H9 (cell line): ENCODE measurements around the gene PCSK9. TPM values are rescaled to one million over a fixed set of nuclear protein-coding genes. Genes with fewer than 3 reads are reported as not detected.
A peak's percentile ranks its signal among the peaks of the same experiment; 100 is the strongest.

Source experiments
- DNase-seq: peaks from one replicate; pipeline ENCODE4 v3.0.0-alpha.2; 2017
- H2AFZ ChIP-seq: one replicate; pipeline ENCODE4 v1.6.1; 2013; ENCODE audit warnings: mild to moderate bottlenecking, low read length, control low read depth, moderate library complexity
- H2AK5ac ChIP-seq: 2 replicates; pipeline ENCODE4 v1.6.1; 2013; ENCODE audit warnings: low read length, control low read depth, mixed read lengths; ENCODE audit not compliant: insufficient read length
- H2BK120ac ChIP-seq: one replicate; pipeline ENCODE4 v1.6.1; 2013; ENCODE audit warnings: low read depth, mild to moderate bottlenecking, low read length, control low read depth, inconsistent platforms; ENCODE audit not compliant: poor library complexity, severe bottlenecking
- H2BK12ac ChIP-seq: 2 replicates; pipeline ENCODE4 v1.6.1; 2013; ENCODE audit warnings: low read length, control low read depth, mixed read lengths, low read depth; ENCODE audit not compliant: insufficient read length
- H2BK15ac ChIP-seq: 2 replicates; pipeline ENCODE4 v1.6.1; 2013; ENCODE audit warnings: low read depth, low read length, control low read depth
- H2BK20ac ChIP-seq: one replicate; pipeline ENCODE4 v1.6.1; 2013; ENCODE audit warnings: low read depth, mild to moderate bottlenecking, low read length, control low read depth, inconsistent platforms; ENCODE audit not compliant: poor library complexity, severe bottlenecking
- H2BK5ac ChIP-seq: 2 replicates; pipeline ENCODE4 v1.6.1; 2013; ENCODE audit warnings: low read length, control low read depth, mixed read lengths; ENCODE audit not compliant: insufficient read length
- H3K14ac ChIP-seq: 2 replicates; pipeline ENCODE4 v1.6.1; 2013; ENCODE audit warnings: low read length, control low read depth; ENCODE audit not compliant: insufficient read depth
- H3K18ac ChIP-seq: 2 replicates; pipeline ENCODE4 v1.6.1; 2013; ENCODE audit warnings: low read depth, mild to moderate bottlenecking, mixed read lengths, low read length, control low read depth; ENCODE audit not compliant: insufficient read length
- H3K23ac ChIP-seq: 2 replicates; pipeline ENCODE4 v1.6.1; 2013; ENCODE audit warnings: low read length, control low read depth, mixed read lengths, low read depth; ENCODE audit not compliant: insufficient read length
- H3K23me2 ChIP-seq: 2 replicates; pipeline ENCODE4 v1.6.1; 2013; ENCODE audit warnings: low read depth, mild to moderate bottlenecking, mixed read lengths, low read length, control low read depth; ENCODE audit not compliant: insufficient read length, poor library complexity, severe bottlenecking
- H3K27ac ChIP-seq: 2 replicates; pipeline ENCODE4 v1.5.1; 2013; ENCODE audit warnings: low read length, control low read depth, mixed read lengths, low read depth; ENCODE audit not compliant: insufficient read length
- H3K27me3 ChIP-seq: 2 replicates; pipeline ENCODE4 v1.6.1; 2013; ENCODE audit warnings: low read length, control low read depth, inconsistent platforms; ENCODE audit not compliant: insufficient read depth
- H3K4ac ChIP-seq: 2 replicates; pipeline ENCODE4 v1.6.1; 2013; ENCODE audit warnings: low read depth, mild to moderate bottlenecking, control low read depth, inconsistent platforms, low read length, moderate library complexity
- H3K4me1 ChIP-seq: 2 replicates; pipeline ENCODE4 v1.6.1; 2013; ENCODE audit warnings: low read length, control low read depth, inconsistent platforms; ENCODE audit not compliant: insufficient read depth
- H3K4me2 ChIP-seq: 2 replicates; pipeline ENCODE4 v1.6.1; 2013; ENCODE audit warnings: low read length, control low read depth, mixed read lengths; ENCODE audit not compliant: insufficient read length, insufficient read depth
- H3K56ac ChIP-seq: 2 replicates; pipeline ENCODE4 v1.6.1; 2013; ENCODE audit warnings: low read depth, mild to moderate bottlenecking, mixed read lengths, low read length, control low read depth; ENCODE audit not compliant: insufficient read length
- H3K79me1 ChIP-seq: 2 replicates; pipeline ENCODE4 v1.6.1; 2013; ENCODE audit warnings: low read depth, mild to moderate bottlenecking, moderate library complexity, low read length, control low read depth, inconsistent platforms; ENCODE audit not compliant: insufficient read depth, poor library complexity, severe bottlenecking
- H3K79me2 ChIP-seq: 2 replicates; pipeline ENCODE4 v1.6.1; 2013; ENCODE audit warnings: low read length, control low read depth, inconsistent platforms; ENCODE audit not compliant: insufficient read depth
- H3K9ac ChIP-seq: 2 replicates; pipeline ENCODE4 v1.6.1; 2013; ENCODE audit warnings: low read length, control low read depth, mixed read lengths; ENCODE audit not compliant: insufficient read length; ENCODE audit errors: extremely low read depth
- H3K9me3 ChIP-seq: one replicate; pipeline ENCODE4 v1.6.1; 2013; ENCODE audit warnings: low read depth, low read length, inconsistent platforms; ENCODE audit not compliant: control insufficient read depth
- H3T11ph ChIP-seq: one replicate; pipeline ENCODE4 v1.6.1; 2013; ENCODE audit warnings: mild to moderate bottlenecking, low read length, control low read depth, inconsistent platforms
- H4K20me1 ChIP-seq: one replicate; pipeline ENCODE4 v1.6.1; 2013; ENCODE audit not compliant: control insufficient read depth, insufficient read length, insufficient read depth
- H4K5ac ChIP-seq: 2 replicates; pipeline ENCODE4 v1.6.1; 2013; ENCODE audit warnings: low read depth, mild to moderate bottlenecking, mixed read lengths, low read length, control low read depth; ENCODE audit not compliant: insufficient read length
- H4K8ac ChIP-seq: replicated peaks from 2 replicates; pipeline ENCODE4 v1.6.1; 2013; ENCODE audit warnings: low read length, control low read depth, mixed read lengths, low read depth; ENCODE audit not compliant: insufficient read length
- H4K91ac ChIP-seq: 2 replicates; pipeline ENCODE4 v1.6.1; 2013; ENCODE audit warnings: low read depth, mild to moderate bottlenecking, moderate library complexity, mixed read lengths, low read length, control low read depth; ENCODE audit not compliant: insufficient read length
- H3K27ac Mint-ChIP-seq, 3 experiments: 2 replicates in 2 of 3; 3 replicates in 1 of 3; pipeline ENCODE4 v1.8.0; 2020 to 2021; ENCODE audit warnings: mixed read lengths in 3 of 3, mild to moderate bottlenecking in 1 of 3, moderate library complexity in 1 of 3
- H3K27me3 Mint-ChIP-seq: 2 replicates; pipeline ENCODE4 v1.8.0; 2021; ENCODE audit warnings: low read depth, mild to moderate bottlenecking, moderate library complexity, mixed read lengths
- H3K36me3 Mint-ChIP-seq, 3 experiments: 2 replicates in 2 of 3; 3 replicates in 1 of 3; pipeline ENCODE4 v1.8.0; 2020 to 2021; ENCODE audit warnings: low read depth in 3 of 3, mixed read lengths in 3 of 3; ENCODE audit not compliant: insufficient read depth in 1 of 3
- H3K4me1 Mint-ChIP-seq, 2 experiments: 2 replicates each; pipeline ENCODE4 v1.8.0; 2020; ENCODE audit warnings: mixed read lengths in 2 of 2
- H3K4me3 Mint-ChIP-seq, 2 experiments: 2 replicates in 1 of 2; 3 replicates in 1 of 2; pipeline ENCODE4 v1.8.0; 2020 to 2021; ENCODE audit warnings: mild to moderate bottlenecking in 2 of 2, mixed read lengths in 2 of 2, moderate library complexity in 1 of 2
- H3K9me3 Mint-ChIP-seq, 2 experiments: 2 replicates in 1 of 2; 3 replicates in 1 of 2; pipeline ENCODE4 v1.8.0; 2020; ENCODE audit warnings: mild to moderate bottlenecking in 2 of 2, mixed read lengths in 2 of 2, moderate library complexity in 1 of 2
- CTCF ChIP-seq: fragments of 200-600 bp; sonication (generic); conservative IDR thresholded peaks from 3 replicates; pipeline ENCODE4 v1.8.0; 2021; ENCODE audit warnings: antibody characterized with exemption, mild to moderate bottlenecking
- WGBS: extraction: QIAGEN DNeasy Blood & Tissue Kit; methylation state at CpG from one replicate; pipeline ENCODE4 v1.1.7; 2013; ENCODE audit warnings: missing lambda C conversion rate, low lambda C conversion rate, mixed read lengths; ENCODE audit not compliant: insufficient read length; ENCODE audit errors: extremely low coverage; 5-methylcytosine and 5-hydroxymethylcytosine counted together
- total RNA-seq: library from RNA; stranded (reverse); gene quantifications from 2 replicates; pipeline ENCODE4 v1.2.1, GENCODE V29; 2021

The PCSK9 gene
- total RNA-seq, 1 experiment from 2014 or later: 75.1 TPM

GRCh38 chr1:55088413-55088812 is 49.1 kb downstream of the PCSK9 start:
- H3K23ac ChIP-seq: no peak overlapping the region
- no peak overlapping the region for H3K9ac ChIP-seq
- Mint-ChIP-seq H3K4me1 (no peaks in the 10 kb centered on the region), H3K27me3 (no peaks in the 10 kb centered on the region), H3K27ac (peak overlapping the region in 2 of 3 experiments; percentile 9 to 17; a peak in 2 of 7 replicates), H3K4me3 (no peak overlapping the region), H3K36me3 (peaks cover 14 to 80% (median 57%) of the 10 kb centered on the region in 3 experiments), H3K9me3 (no peaks in the 10 kb centered on the region)
- H3K4ac ChIP-seq: no peak overlapping the region
- no peak overlapping the region for H2BK120ac ChIP-seq
- H3K18ac ChIP-seq: no peak overlapping the region
- H3K56ac ChIP-seq: no peak overlapping the region
- no peak overlapping the region for H2BK15ac ChIP-seq
- H4K91ac ChIP-seq: no peak overlapping the region
- no peak overlapping the region for H4K8ac ChIP-seq
- H2AFZ ChIP-seq: no peak overlapping the region
- no peak overlapping the region for H3T11ph ChIP-seq
- H2BK5ac ChIP-seq: no peak overlapping the region
- H3K23me2 ChIP-seq: no peaks in the 10 kb centered on the region
- no peaks in the 10 kb centered on the region for H3K27me3 ChIP-seq
- H3K79me1 ChIP-seq: no peaks in the 10 kb centered on the region
- no peak overlapping the region for H2BK12ac ChIP-seq
- H4K20me1 ChIP-seq: no peaks in the 10 kb centered on the region
- H3K9me3 ChIP-seq: no peaks in the 10 kb centered on the region
- no peak for DNase-seq
- H3K27ac ChIP-seq: no peak overlapping the region
- no peak overlapping the region for H3K4me2 ChIP-seq
- H3K4me1 ChIP-seq: no peaks in the 10 kb centered on the region
- H3K14ac ChIP-seq: no peak overlapping the region
- no peak overlapping the region for H2BK20ac ChIP-seq
- H3K79me2 ChIP-seq: no peaks in the 10 kb centered on the region
- H2AK5ac ChIP-seq: no peak overlapping the region
- no CpG with 5 or more reads among the region's 4 CpGs for WGBS
- H4K5ac ChIP-seq: no peak overlapping the region
- TF ChIP-seq CTCF: no peak
